ENCODE results near the gene PTH1R. TPM values are rescaled to one million over a fixed set of nuclear protein-coding genes. Genes with fewer than 3 reads are reported as not detected.

PTH1R gene
- polyA plus RNA-seq, 1 donor (not counting 4 experiments of a cell fraction or from before 2014, with no cell fraction given): not detected

GRCh38 chr3:46885612-46886011, 8.1 kb downstream of the PTH1R start:
- dilution Hi-C loops (cut with MboI; ENCODE audit: extremely low pct_ligation_motif_present, low sequenced_read_pairs): no loop called here
- Histone ChIP-seq H3K9me1 (ENCODE audit: control insufficient read depth, extremely low read depth, insufficient read depth, low read length) (no peaks in the 10 kb centered on the region), H3K9me3 (ENCODE audit: control insufficient read depth, low read depth, low read length) (no peaks in the 10 kb centered on the region), H3K4me2 (ENCODE audit: control insufficient read depth, extremely low read depth, insufficient read depth, low read depth, low read length) (no peak overlapping the region), H3K36me3 (ENCODE audit: control insufficient read depth in 2 of 2, extremely low read depth in 1 of 2, insufficient read depth in 2 of 2, low read length in 2 of 2) (no peaks in the 10 kb centered on the region), H3K79me2 (ENCODE audit: control insufficient read depth, insufficient read depth, low read length) (no peaks in the 10 kb centered on the region), H3K9ac (ENCODE audit: control insufficient read depth, extremely low read depth, insufficient read depth, low read length) (no peak overlapping the region), H3K27ac (ENCODE audit: control insufficient read depth, insufficient read depth, low read length) (no peak overlapping the region), H3K4me3 (ENCODE audit: control insufficient read depth in 2 of 3, extremely low read depth in 1 of 3, insufficient read depth in 2 of 3, low read depth in 1 of 3, low read length in 3 of 3) (no peak overlapping the region), H2AFZ (ENCODE audit: control insufficient read depth, low read length) (no peak overlapping the region), H4K20me1 (ENCODE audit: control insufficient read depth, extremely low read depth, insufficient read depth, low read length) (no peaks in the 10 kb centered on the region), H3K27me3 (ENCODE audit: control insufficient read depth, extremely low read depth, insufficient read depth, low read length) (peaks cover 51% of the 10 kb centered on the region), H3K4me1 (ENCODE audit: control insufficient read depth, extremely low read depth, insufficient read depth, low read length) (no peaks in the 10 kb centered on the region)
- TF ChIP-seq EZH2 (IDR thresholded peaks at IDR 0.05; ENCODE audit: low read length): no peak
- TF ChIP-seq, protein P1, sequence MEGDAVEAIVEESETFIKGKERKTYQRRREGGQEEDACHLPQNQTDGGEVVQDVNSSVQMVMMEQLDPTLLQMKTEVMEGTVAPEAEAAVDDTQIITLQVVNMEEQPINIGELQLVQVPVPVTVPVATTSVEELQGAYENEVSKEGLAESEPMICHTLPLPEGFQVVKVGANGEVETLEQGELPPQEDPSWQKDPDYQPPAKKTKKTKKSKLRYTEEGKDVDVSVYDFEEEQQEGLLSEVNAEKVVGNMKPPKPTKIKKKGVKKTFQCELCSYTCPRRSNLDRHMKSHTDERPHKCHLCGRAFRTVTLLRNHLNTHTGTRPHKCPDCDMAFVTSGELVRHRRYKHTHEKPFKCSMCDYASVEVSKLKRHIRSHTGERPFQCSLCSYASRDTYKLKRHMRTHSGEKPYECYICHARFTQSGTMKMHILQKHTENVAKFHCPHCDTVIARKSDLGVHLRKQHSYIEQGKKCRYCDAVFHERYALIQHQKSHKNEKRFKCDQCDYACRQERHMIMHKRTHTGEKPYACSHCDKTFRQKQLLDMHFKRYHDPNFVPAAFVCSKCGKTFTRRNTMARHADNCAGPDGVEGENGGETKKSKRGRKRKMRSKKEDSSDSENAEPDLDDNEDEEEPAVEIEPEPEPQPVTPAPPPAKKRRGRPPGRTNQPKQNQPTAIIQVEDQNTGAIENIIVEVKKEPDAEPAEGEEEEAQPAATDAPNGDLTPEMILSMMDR (optimal IDR thresholded peaks at IDR 0.05 in 1 of 3, IDR thresholded peaks at IDR 0.05 in 1 of 3, conservative IDR thresholded peaks at IDR 0.05 in 1 of 3; ENCODE audit: extremely low read depth in 1 of 3, insufficient read depth in 2 of 3, low read length in 3 of 3): no peak
- DNase-seq (ENCODE audit: low read depth, low spot score) (no peak), FAIRE-seq (no peak)

- TF ChIP-seq, protein P1 (optimal IDR thresholded peaks at IDR 0.05 in 1 of 3, IDR thresholded peaks at IDR 0.05 in 1 of 3, conservative IDR thresholded peaks at IDR 0.05 in 1 of 3; ENCODE audit: extremely low read depth in 1 of 3, insufficient read depth in 2 of 3, low read length in 3 of 3): no peak
- no peak for TF ChIP-seq EZH2 (IDR thresholded peaks at IDR 0.05; ENCODE audit: low read length)
- H3K9ac ChIP-seq (ENCODE audit: control insufficient read depth, extremely low read depth, insufficient read depth, low read length): no peak overlapping the region
- H3K27ac ChIP-seq (ENCODE audit: control insufficient read depth, insufficient read depth, low read length): no peak overlapping the region
- H3K36me3 ChIP-seq (ENCODE audit: control insufficient read depth in 2 of 2, extremely low read depth in 1 of 2, insufficient read depth in 2 of 2, low read length in 2 of 2): no peaks in the 10 kb centered on the region
- no peak for DNase-seq (ENCODE audit: low read depth, low spot score)
- no peaks in the 10 kb centered on the region for H3K9me3 ChIP-seq (ENCODE audit: control insufficient read depth, low read depth, low read length)
- no peaks in the 10 kb centered on the region for H4K20me1 ChIP-seq (ENCODE audit: control insufficient read depth, extremely low read depth, insufficient read depth, low read length)
- dilution Hi-C loops (cut with MboI; ENCODE audit: extremely low pct_ligation_motif_present, low sequenced_read_pairs): no loop called here
- no peaks in the 10 kb centered on the region for H3K9me1 ChIP-seq (ENCODE audit: control insufficient read depth, extremely low read depth, insufficient read depth, low read length)
- H2AFZ ChIP-seq (ENCODE audit: control insufficient read depth, low read length): no peak overlapping the region
- no peak overlapping the region for H3K4me3 ChIP-seq (ENCODE audit: control insufficient read depth in 2 of 3, extremely low read depth in 1 of 3, insufficient read depth in 2 of 3, low read depth in 1 of 3, low read length in 3 of 3)
- H3K79me2 ChIP-seq (ENCODE audit: control insufficient read depth, insufficient read depth, low read length): no peaks in the 10 kb centered on the region
- FAIRE-seq: no peak
- H3K27me3 ChIP-seq (ENCODE audit: control insufficient read depth, extremely low read depth, insufficient read depth, low read length): peaks cover 54% of the 10 kb centered on the region
- no peak overlapping the region for H3K4me2 ChIP-seq (ENCODE audit: control insufficient read depth, extremely low read depth, insufficient read depth, low read depth, low read length)
- peaks cover 5% of the 10 kb centered on the region for H3K4me1 ChIP-seq (ENCODE audit: control insufficient read depth, extremely low read depth, insufficient read depth, low read length)
Measured at GRCh38 chr3:46887980-46888494, 10.5 kb downstream of the PTH1R start.
